ENCODE data around the gene TBX4.

TBX4 gene

DNA sequence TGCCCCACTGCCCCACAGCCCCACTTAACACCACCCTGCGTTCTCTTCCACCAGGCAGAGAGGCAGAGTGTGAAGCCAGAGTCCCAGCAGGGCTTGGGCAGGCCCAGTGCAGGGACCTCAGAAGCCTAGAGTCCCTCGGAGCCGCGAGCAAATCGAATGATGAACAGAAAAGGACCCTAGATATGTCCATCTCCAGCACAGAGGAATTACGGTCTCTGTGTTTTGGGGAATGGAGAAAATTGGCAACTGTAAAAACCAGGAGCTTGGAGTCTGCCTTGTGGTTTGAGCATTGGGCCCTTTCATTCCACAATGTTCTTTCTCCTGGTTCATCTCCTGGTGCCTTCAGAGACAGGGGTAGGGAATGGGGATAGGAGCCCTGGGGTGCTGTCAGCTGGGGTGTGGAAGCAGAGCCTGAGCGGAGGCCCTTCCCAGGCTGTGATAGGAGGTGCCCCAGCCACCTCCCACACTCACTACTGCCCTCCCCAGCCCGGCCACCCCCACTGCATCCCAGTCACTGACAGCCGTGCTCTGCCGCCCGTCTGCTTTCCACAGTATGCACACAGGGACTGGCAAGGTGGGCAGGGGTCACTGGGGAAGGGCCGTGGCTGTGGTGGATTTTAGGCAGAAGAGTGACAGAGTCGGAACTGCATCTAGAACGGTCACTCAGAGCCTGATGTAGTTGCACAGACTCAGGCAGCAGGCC, 26.7 kb downstream of the TBX4 start:
- FAIRE-seq, result no peak
- no peak for TF ChIP-seq POLR2A (IDR thresholded peaks at IDR 0.05; ENCODE audit: low read depth, low read length)

DNA sequence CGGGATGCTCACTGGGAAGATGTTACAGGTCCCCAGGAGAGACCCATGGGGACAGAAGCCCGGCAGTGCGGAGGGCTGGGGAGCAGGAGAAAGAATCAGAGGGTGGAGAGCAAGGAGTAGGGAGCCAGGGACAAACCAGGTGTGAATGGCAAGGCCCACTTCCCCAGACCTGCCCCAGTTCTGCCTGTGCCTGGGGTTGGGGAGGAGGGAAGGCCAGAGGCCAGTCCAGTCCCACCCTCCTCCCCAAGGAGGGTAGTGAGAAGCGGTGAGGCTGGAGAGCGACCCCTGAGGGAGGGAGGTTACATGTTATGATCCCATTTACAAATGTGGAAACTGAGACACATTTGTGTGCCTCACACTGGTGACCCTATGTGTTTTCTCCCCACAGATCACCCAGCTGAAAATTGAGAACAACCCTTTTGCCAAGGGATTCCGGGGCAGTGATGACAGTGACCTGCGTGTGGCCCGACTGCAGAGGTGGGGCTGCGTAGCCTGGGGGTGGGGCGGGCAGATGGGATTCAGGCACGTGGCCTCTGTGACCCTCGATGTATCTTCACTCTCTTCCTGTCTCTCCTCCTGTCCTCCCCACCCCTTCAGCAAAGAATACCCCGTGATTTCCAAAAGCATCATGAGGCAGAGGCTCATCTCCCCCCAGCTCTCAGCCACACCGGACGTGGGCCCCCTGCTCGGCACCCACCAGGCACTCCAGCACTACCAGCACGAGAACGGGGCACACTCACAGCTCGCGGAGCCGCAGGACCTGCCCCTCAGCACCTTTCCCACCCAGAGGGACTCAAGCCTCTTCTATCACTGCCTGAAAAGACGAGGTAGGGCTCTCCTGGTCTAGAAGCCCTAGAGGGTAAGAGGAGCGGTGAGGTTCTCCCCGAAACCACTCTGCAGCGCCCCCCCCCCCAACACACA, 27.5 kb downstream of the TBX4 start:
- no peak for TF ChIP-seq POLR2A (IDR thresholded peaks at IDR 0.05; ENCODE audit: low read depth, low read length)
- DNase-seq (ENCODE audit: insufficient read length, low spot score), result no peak
- no peak for FAIRE-seq

More for the DNA sequence above, 26.7 kb downstream of the TBX4 start:
- no peak for DNase-seq (ENCODE audit: insufficient read length, low spot score)

- TF ChIP-seq POLR2A (IDR thresholded peaks at IDR 0.05; ENCODE audit: low read depth, low read length), result no peak
- FAIRE-seq (no peak), DNase-seq (ENCODE audit: insufficient read length, low spot score) (no peak)
These were observed 28.2 kb downstream of the TBX4 start for GRCh38 chr17:61480414-61480807.

DNA sequence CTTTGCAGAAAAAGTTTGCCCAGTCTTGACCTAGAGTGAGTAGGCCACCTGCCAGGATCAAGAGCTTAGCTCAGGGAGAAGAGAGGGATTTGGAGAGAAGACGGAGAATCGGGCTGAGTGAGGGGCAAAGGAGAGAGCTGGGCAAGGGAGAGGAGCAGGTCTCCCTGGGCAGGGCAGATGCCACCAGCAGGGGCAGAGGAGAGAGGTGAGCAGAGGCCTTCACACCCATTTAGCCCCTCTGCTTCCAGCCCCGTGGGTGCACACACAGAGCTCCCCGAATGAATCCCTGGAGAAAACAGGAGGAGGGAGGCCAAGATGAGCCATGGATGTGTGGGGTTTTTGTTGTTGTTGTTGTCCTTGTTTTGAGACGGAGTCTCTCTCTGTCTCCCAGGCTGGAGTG, 29.2 kb downstream of the TBX4 start:
- no peak for TF ChIP-seq POLR2A (IDR thresholded peaks at IDR 0.05; ENCODE audit: low read depth, low read length)
- FAIRE-seq, result no peak

GRCh38 chr17:61482467-61482866, 30.2 kb downstream of the TBX4 start:
- FAIRE-seq (no peak), DNase-seq (ENCODE audit: insufficient read length, low spot score) (no peak)
- TF ChIP-seq POLR2A (IDR thresholded peaks at IDR 0.05; ENCODE audit: low read depth, low read length), result no peak

More for the DNA sequence above, 29.2 kb downstream of the TBX4 start:
- DNase-seq (ENCODE audit: insufficient read length, low spot score), result no peak

DNA sequence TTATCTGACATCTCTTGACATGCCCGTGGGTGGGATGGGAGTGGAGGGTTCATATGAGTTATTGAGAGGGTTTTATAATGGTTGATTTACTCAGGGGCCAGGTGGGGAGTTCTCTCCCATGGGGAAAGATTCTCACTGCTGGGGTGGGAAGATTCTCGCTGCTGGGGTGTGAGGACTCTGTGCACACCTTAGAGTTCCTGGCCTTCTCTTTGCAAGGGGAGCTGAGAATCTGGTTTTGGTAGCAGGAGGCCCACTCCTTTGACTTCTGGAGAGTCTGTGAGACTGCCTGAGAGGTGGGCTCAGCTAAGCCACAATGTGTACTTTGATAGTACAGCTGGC, 31.5 kb downstream of the TBX4 start:
- FAIRE-seq (no peak), DNase-seq (ENCODE audit: insufficient read length, low spot score) (no peak)
- TF ChIP-seq POLR2A (IDR thresholded peaks at IDR 0.05; ENCODE audit: low read depth, low read length), result no peak

DNA sequence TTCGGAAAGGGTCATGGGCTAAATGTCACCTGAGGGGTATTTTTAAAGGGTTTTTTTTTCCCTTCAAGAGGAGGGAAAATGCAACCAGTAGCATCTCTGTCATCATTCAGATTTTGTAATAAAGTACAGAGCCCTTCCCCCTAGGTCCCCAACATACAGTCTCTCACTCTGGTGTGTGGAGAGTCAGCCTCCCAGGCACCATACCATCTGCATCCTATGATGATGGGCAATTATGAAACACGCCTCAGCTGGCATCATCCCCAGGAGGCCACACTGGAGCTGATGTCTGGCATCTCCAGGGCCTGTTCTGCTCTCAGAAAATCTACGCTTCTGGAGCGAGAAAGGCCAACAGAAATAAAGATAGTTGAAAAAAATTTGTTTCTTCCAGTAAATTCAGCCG, 32.0 kb downstream of the TBX4 start:
- DNase-seq (ENCODE audit: insufficient read length, low spot score), result no peak
- FAIRE-seq, result no peak
- no peak for TF ChIP-seq POLR2A (IDR thresholded peaks at IDR 0.05; ENCODE audit: low read depth, low read length)

DNA sequence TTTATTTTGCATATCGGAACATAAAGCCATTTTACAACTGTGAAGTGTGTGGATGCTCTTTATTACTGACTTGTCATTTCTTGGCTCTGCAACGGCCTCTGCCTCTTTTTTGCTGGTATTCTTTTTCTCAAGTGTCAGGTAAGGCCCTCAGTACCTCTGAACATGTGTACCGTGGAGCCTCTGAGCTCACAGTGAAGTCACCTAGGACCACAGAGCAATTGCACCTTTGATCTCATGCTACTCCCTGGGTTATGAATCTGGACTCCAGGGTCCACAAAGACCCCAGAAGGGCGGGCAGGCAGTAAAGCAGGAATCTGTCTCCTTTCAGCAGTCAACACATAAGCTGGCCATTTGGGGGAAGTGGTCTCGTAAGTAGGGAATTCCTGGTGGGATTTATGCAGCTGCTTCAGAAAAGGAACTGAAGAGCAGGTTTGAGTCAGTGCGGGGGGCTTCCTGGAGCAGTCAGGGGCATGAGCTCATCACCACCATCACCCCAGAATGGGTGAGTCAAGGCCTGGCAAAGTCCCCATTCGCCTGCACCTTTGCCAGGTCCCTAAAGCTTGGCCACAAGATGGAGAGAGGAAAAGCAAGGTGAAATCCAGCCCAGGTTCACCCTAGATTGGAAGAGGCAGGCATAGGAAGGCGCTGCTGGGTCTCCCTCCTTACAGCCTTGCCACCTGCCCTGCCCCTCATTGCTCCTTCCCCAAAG, 33.0 kb downstream of the TBX4 start:
- no peak for TF ChIP-seq POLR2A (IDR thresholded peaks at IDR 0.05; ENCODE audit: low read depth, low read length)
- no peak for DNase-seq (ENCODE audit: insufficient read length, low spot score)
- FAIRE-seq, result no peak

GRCh38 chr17:61486135-61487120, 34.2 kb downstream of the TBX4 start:
- DNase-seq (ENCODE audit: insufficient read length, low spot score) (no peak), FAIRE-seq (no peak)
- TF ChIP-seq POLR2A (IDR thresholded peaks at IDR 0.05; ENCODE audit: low read depth, low read length), result no peak

- no peak for DNase-seq (ENCODE audit: insufficient read length, low spot score)
- FAIRE-seq, result no peak
- TF ChIP-seq POLR2A (IDR thresholded peaks at IDR 0.05; ENCODE audit: low read depth, low read length), result no peak
These were observed 35.2 kb downstream of the TBX4 start for GRCh38 chr17:61487161-61487988.

DNA sequence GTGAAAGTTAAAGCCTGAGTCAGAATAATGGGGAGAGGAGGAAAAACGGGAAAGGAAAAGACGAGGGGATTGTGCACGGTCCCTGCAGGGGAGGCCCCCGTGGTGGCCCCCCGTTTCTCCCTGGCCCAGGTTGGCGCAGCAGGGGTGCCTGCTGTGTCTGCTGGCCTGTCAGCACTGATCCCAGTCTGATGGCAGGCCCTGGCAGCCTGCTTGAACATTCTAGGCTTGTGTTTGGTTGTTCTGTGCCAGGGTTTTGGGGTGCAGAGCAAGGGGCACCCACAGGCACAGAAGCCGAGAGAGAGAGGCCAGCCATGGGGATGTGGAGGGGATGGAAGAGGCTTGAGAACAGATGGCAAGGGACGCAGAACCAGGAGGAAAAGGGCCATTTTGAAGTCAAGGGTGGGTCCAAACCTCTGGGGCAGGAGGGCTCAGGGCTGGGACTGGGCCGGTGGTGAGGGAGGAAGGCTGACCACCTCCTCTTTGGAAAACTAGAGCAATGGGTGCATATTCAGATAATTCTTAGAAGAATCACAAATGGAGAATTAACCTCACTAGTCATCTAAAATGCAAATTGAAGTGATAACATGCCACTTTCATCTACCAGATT, 35.9 kb downstream of the TBX4 start:
- DNase-seq (ENCODE audit: insufficient read length, low spot score), result no peak
- FAIRE-seq, result no peak
- TF ChIP-seq POLR2A (IDR thresholded peaks at IDR 0.05; ENCODE audit: low read depth, low read length), result no peak
